ENCODE measurements around the gene ATR.

GRCh38 chr3:142501004-142501926, 77.3 kb downstream of the ATR start:
- no peak for TF ChIP-seq GATA2 (IDR thresholded peaks at IDR 0.05; ENCODE audit: low read depth, low read length)
- TF ChIP-seq GATA3 (IDR thresholded peaks at IDR 0.05; ENCODE audit: low read depth, low read length): no peak
